HepG2 (cell line): Measurements from ENCODE around the gene HTR2A. TPM values are rescaled to one million over a fixed set of nuclear protein-coding genes. Genes with fewer than 3 reads are reported as not detected.

Experiments
- ATF7-NPFF ChIP-seq: sonication (generic); formaldehyde crosslinking; IDR thresholded peaks from 2 replicates; pipeline ENCODE4 v1.8.1; 2023; ENCODE audit warnings: mild to moderate bottlenecking, low read depth, missing genetic modification reagents, moderate library complexity
- ATRX ChIP-seq: sonication (generic); formaldehyde crosslinking; IDR thresholded peaks from 2 replicates; pipeline ENCODE4 v1.4.0; 2020; ENCODE audit warnings: missing genetic modification reagents, borderline replicate concordance
- BCL6 ChIP-seq: IDR thresholded peaks from 2 replicates; pipeline ENCODE4 v1.6.1; 2016; ENCODE audit warnings: missing genetic modification reagents, missing compliant biosample characterization
- BRCA1 ChIP-seq: sonication (generic); formaldehyde crosslinking; IDR thresholded peaks from 2 replicates; pipeline ENCODE4 v1.4.0; 2020; ENCODE audit warnings: missing genetic modification reagents
- DNMT3B ChIP-seq: conservative IDR thresholded peaks from 2 replicates; pipeline ENCODE4 v1.6.1; 2016; ENCODE audit warnings: missing biosample characterization, control low read depth
- MAZ ChIP-seq, 2 experiments: sonication (generic) in 1 of 2; formaldehyde crosslinking in 1 of 2; IDR thresholded peaks; 2 replicates each; pipeline versions ENCODE4 v1.5.0 to v1.6.1; 2012 to 2020; ENCODE audit warnings: low read depth in 2 of 2, mild to moderate bottlenecking in 2 of 2, borderline replicate concordance in 1 of 2, improper control_type of control experiment in 1 of 2, low read length in 1 of 2, missing genetic modification reagents in 1 of 2, moderate library complexity in 1 of 2
- NCOR1 ChIP-seq: fragments of 200-600 bp; sonication (generic); IDR thresholded peaks from 2 replicates; pipeline ENCODE4 v1.7.0; 2017; ENCODE audit warnings: antibody characterized with exemption, low read length, borderline replicate concordance
- ZBTB21 ChIP-seq: sonication (generic); formaldehyde crosslinking; IDR thresholded peaks from 2 replicates; pipeline ENCODE4 v1.4.0; 2020; ENCODE audit warnings: missing genetic modification reagents
- ZNF460 ChIP-seq: sonication (generic); formaldehyde crosslinking; IDR thresholded peaks from 2 replicates; pipeline ENCODE4 v1.5.1; 2020; ENCODE audit warnings: missing genetic modification reagents, mild to moderate bottlenecking, borderline replicate concordance
- ZNF678 ChIP-seq: sonication (generic); formaldehyde crosslinking; IDR thresholded peaks from 2 replicates; pipeline ENCODE4 v1.4.0; 2020; ENCODE audit warnings: mild to moderate bottlenecking, missing genetic modification reagents
- polyA plus RNA-seq, 8 experiments: library from polyadenylated mRNA; depleted of rRNA in 3 of 8; stranded (reverse) in 7 of 8; unstranded in 1 of 8; fragments of >200 nt; fragmentation: Illumina TruSeq in 4 of 8; extraction: Trizol in 4 of 8; gene quantifications; 2 replicates each; pipeline versions ENCODE4 v1.2.1 to v1.2.3, GENCODE V29; 2011 to 2016; ENCODE audit warnings: low read depth in 4 of 8, missing spikeins in 1 of 8, mixed read lengths in 1 of 8; ENCODE audit not compliant: insufficient read depth in 1 of 8
- total RNA-seq, 5 experiments: library from RNA; depleted of rRNA; stranded (reverse); fragments of >200 nt; fragmentation: Illumina TruSeq; extraction: Trizol; gene quantifications; 2 replicates each; pipeline ENCODE4 v1.2.3, GENCODE V29; 2016; ENCODE audit warnings: low read depth in 1 of 5
- TF ChIP-seq, protein P1 (sequence below): sonication (generic); formaldehyde crosslinking; IDR thresholded peaks from 2 replicates; pipeline ENCODE4 v1.4.0; 2020; ENCODE audit warnings: mild to moderate bottlenecking, missing genetic modification reagents, borderline replicate concordance
- TF ChIP-seq, protein P2 (sequence below): sonication (generic); IDR thresholded peaks from 2 replicates; pipeline ENCODE4 v1.6.1; 2016; ENCODE audit warnings: low read depth, borderline replicate concordance

HTR2A gene
- total and polyA plus RNA-seq, 2 of the 13 experiments (the other 11 are each of a cell fraction or from before 2014, with no cell fraction given) = not detected

DNA sequence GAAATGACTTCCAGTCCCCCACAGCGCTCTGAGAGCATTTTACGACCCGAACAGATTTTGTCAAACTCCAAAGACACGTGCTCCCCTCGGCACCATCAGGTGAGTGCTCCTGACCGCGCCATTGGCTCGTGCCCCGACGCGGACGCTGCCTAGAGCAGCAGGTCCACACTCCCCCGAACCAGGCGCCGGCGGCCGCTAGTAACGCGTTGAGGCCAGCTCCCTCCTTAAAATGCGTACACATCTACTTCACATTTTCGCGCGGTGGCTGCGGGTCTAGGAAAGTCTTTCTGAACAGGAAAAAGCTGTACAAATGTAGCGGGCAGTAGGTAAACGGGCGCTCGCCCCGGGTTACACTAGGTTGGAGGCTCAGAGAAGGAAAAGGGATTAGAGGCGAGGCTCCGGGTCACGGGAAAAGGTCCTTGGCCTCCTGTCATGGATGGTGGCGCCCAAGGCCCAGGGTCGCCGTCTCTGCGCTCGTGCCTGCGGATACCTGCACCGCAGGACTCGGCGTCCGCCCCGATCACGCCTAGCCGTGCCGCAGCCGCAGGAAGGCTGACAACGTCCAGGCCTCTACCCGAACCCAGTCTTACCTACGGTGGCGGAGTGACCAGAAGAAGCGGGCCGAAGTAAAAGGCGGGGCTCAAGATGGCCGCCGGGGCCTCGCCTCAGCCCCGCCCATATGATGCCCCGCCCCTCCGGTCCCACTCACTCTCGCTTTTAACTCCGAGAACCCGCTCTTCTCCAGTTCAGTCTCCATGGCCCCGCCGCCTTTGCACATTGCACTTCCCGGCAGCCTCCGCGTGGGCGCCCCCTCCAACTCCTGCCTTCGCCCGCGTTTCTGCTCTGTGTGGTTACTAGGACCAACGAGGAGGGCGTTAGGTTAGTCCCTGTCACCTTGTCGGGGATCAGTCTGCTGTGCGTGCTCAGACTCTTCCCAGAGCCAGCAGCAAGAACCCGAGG lies 100.1 kb downstream of the HTR2A start, which contains the start of gene ESD (continued):
- TF ChIP-seq, protein P1, sequence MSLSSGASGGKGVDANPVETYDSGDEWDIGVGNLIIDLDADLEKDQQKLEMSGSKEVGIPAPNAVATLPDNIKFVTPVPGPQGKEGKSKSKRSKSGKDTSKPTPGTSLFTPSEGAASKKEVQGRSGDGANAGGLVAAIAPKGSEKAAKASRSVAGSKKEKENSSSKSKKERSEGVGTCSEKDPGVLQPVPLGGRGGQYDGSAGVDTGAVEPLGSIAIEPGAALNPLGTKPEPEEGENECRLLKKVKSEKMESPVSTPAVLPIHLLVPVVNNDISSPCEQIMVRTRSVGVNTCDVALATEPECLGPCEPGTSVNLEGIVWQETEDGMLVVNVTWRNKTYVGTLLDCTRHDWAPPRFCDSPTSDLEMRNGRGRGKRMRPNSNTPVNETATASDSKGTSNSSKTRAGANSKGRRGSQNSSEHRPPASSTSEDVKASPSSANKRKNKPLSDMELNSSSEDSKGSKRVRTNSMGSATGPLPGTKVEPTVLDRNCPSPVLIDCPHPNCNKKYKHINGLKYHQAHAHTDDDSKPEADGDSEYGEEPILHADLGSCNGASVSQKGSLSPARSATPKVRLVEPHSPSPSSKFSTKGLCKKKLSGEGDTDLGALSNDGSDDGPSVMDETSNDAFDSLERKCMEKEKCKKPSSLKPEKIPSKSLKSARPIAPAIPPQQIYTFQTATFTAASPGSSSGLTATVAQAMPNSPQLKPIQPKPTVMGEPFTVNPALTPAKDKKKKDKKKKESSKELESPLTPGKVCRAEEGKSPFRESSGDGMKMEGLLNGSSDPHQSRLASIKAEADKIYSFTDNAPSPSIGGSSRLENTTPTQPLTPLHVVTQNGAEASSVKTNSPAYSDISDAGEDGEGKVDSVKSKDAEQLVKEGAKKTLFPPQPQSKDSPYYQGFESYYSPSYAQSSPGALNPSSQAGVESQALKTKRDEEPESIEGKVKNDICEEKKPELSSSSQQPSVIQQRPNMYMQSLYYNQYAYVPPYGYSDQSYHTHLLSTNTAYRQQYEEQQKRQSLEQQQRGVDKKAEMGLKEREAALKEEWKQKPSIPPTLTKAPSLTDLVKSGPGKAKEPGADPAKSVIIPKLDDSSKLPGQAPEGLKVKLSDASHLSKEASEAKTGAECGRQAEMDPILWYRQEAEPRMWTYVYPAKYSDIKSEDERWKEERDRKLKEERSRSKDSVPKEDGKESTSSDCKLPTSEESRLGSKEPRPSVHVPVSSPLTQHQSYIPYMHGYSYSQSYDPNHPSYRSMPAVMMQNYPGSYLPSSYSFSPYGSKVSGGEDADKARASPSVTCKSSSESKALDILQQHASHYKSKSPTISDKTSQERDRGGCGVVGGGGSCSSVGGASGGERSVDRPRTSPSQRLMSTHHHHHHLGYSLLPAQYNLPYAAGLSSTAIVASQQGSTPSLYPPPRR = peak; percentile 51; the same call in 1 of the 2 replicates
- TF ChIP-seq BCL6 (CRISPR knock-in tag) (0 out of 2 replicates have a peak, but pooled peaks have one; percentile 6), ZNF678 (peak; percentile 64; the same call in 1 of the 2 replicates), DNMT3B (no peak; the same call in 1 of the 2 replicates), MAZ (IDR thresholded peaks at IDR 0.05; ENCODE audit: borderline replicate concordance, low read depth, low read length) (peak; percentile 78), MAZ (CRISPR knock-in tag; IDR thresholded peaks at IDR 0.05; ENCODE audit: low read depth) (no peak; the same call in none of the 2 replicates), ZNF460 (CRISPR knock-in tag) (no peak), ZBTB21 (CRISPR knock-in tag) (peak; percentile 36; the same call in 1 of the 2 replicates), ATRX (no peak), BRCA1 (no peak; the same call in 1 of the 2 replicates), NCOR1 (no peak), ATF7-NPFF (CRISPR knock-in tag) (peak; percentile 61; the same call in 1 of the 2 replicates)
- TF ChIP-seq, protein P2, sequence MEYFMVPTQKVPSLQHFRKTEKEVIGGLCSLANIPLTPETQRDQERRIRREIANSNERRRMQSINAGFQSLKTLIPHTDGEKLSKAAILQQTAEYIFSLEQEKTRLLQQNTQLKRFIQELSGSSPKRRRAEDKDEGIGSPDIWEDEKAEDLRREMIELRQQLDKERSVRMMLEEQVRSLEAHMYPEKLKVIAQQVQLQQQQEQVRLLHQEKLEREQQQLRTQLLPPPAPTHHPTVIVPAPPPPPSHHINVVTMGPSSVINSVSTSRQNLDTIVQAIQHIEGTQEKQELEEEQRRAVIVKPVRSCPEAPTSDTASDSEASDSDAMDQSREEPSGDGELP = peak; percentile 30; the same call in 1 of the 2 replicates
